DOHH2 (cell line): ENCODE results near the gene LAMA3.

Source experiments
- H3F3A ChIP-seq: fragments of 200-600 bp; sonication (generic), shearing (Covaris generic); 2 replicates; pipeline ENCODE4 v1.6.0; 2016; ENCODE audit warnings: antibody characterized with exemption, mild to moderate bottlenecking; ENCODE audit not compliant: control insufficient read depth, insufficient read depth
- H3K27ac ChIP-seq: fragments of 200-600 bp; sonication (generic); 2 replicates; pipeline ENCODE4 v1.5.1; 2014; ENCODE audit warnings: low read depth, mild to moderate bottlenecking, low read length, moderate library complexity
- H3K27me3 ChIP-seq: fragments of 200-600 bp; sonication (generic); 2 replicates; pipeline ENCODE4 v1.6.1; 2014; ENCODE audit warnings: mild to moderate bottlenecking, low read length, mixed read lengths; ENCODE audit not compliant: control insufficient read depth
- H3K36me3 ChIP-seq: fragments of 200-600 bp; sonication (generic); 2 replicates; pipeline ENCODE4 v1.6.1; 2014; ENCODE audit warnings: mild to moderate bottlenecking, low read length, moderate library complexity, mixed read lengths; ENCODE audit not compliant: control insufficient read depth
- H3K4me1 ChIP-seq: fragments of 200-600 bp; sonication (generic); 2 replicates; pipeline ENCODE4 v1.6.1; 2014; ENCODE audit warnings: mild to moderate bottlenecking, low read length, mixed read lengths; ENCODE audit not compliant: control insufficient read depth
- H3K4me2 ChIP-seq: fragments of 200-600 bp; sonication (generic); 2 replicates; pipeline ENCODE4 v1.6.0; 2014; ENCODE audit warnings: mild to moderate bottlenecking, low read length, moderate library complexity
- H3K4me3 ChIP-seq: fragments of 200-600 bp; sonication (generic); 2 replicates; pipeline ENCODE4 v1.5.1; 2014; ENCODE audit warnings: mild to moderate bottlenecking, low read length, mixed read lengths
- H3K79me2 ChIP-seq: fragments of 200-600 bp; sonication (generic); 2 replicates; pipeline ENCODE4 v1.6.1; 2014; ENCODE audit warnings: mild to moderate bottlenecking, low read length, mixed read lengths; ENCODE audit not compliant: control insufficient read depth
- H3K9me2 ChIP-seq: fragments of 200-600 bp; sonication (generic); replicated peaks from 2 replicates; pipeline ENCODE4 v1.6.1; 2014; ENCODE audit warnings: mild to moderate bottlenecking, low read length, mixed read lengths; ENCODE audit not compliant: control insufficient read depth
- H3K9me3 ChIP-seq: fragments of 200-600 bp; sonication (generic); 2 replicates; pipeline ENCODE4 v1.6.1; 2014; ENCODE audit warnings: antibody characterized with exemption, low read length, mixed read lengths; ENCODE audit not compliant: control insufficient read depth, insufficient read depth
- H4K20me1 ChIP-seq: fragments of 200-600 bp; sonication (generic); 2 replicates; pipeline ENCODE4 v1.6.0; 2014; ENCODE audit warnings: low read depth, mild to moderate bottlenecking, antibody characterized with exemption, low read length, moderate library complexity; ENCODE audit not compliant: control insufficient read depth, insufficient read depth
- EZH2phosphoT487 ChIP-seq: fragments of 200-600 bp; sonication (generic); IDR thresholded peaks from 2 replicates; pipeline ENCODE4 v1.6.1; 2017; ENCODE audit warnings: borderline replicate concordance, mild to moderate bottlenecking, antibody characterized with exemption, low read length, moderate library complexity, mixed read lengths
- TF ChIP-seq, protein P1 (sequence below): fragments of 200-600 bp; sonication (generic); IDR thresholded peaks from one replicate; pipeline ENCODE4 v1.5.1; 2014; ENCODE audit warnings: antibody characterized with exemption, mild to moderate bottlenecking, low read depth, low read length; ENCODE audit not compliant: poor library complexity, severe bottlenecking

The LAMA3 gene

GRCh38 chr18:23932385-23933067, 243.3 kb downstream of the LAMA3 start:
- Histone ChIP-seq H3K27me3 (no peaks in the 10 kb centered on the region), H3K4me1 (peaks cover 20% of the 10 kb centered on the region), H3K4me2 (no peak overlapping the region), H3K79me2 (no peaks in the 10 kb centered on the region), H3K9me2 (no peaks in the 10 kb centered on the region), H3K4me3 (no peak overlapping the region), H3K27ac (no peak overlapping the region), H3K36me3 (no peaks in the 10 kb centered on the region), H3K9me3 (no peaks in the 10 kb centered on the region), H4K20me1 (no peaks in the 10 kb centered on the region), H3F3A (no peaks in the 10 kb centered on the region)
- TF ChIP-seq, protein P1, sequence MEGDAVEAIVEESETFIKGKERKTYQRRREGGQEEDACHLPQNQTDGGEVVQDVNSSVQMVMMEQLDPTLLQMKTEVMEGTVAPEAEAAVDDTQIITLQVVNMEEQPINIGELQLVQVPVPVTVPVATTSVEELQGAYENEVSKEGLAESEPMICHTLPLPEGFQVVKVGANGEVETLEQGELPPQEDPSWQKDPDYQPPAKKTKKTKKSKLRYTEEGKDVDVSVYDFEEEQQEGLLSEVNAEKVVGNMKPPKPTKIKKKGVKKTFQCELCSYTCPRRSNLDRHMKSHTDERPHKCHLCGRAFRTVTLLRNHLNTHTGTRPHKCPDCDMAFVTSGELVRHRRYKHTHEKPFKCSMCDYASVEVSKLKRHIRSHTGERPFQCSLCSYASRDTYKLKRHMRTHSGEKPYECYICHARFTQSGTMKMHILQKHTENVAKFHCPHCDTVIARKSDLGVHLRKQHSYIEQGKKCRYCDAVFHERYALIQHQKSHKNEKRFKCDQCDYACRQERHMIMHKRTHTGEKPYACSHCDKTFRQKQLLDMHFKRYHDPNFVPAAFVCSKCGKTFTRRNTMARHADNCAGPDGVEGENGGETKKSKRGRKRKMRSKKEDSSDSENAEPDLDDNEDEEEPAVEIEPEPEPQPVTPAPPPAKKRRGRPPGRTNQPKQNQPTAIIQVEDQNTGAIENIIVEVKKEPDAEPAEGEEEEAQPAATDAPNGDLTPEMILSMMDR: no peak
- no peak for TF ChIP-seq EZH2phosphoT487

DNA sequence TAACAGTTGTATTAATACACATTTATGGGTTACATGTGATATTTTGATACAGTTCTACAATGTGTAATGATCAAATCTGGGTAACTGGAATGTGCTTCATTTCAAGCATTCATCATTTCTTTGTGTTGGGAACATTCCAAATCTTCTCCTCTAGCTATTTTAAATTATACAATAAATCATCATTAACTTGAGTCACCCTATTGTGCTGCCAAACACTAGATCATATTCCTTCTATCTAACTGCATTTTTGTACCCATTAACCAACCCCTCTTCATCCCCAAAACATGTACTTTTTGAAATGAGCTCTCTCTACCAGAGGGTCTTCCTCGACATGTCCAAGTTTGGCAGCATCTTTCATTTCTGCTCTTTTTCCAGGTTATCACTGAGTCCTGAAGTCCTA, 244.2 kb downstream of the LAMA3 start:
- H3K36me3 ChIP-seq: no peaks in the 10 kb centered on the region
- no peak overlapping the region for H3K4me3 ChIP-seq
- peaks cover 20% of the 10 kb centered on the region for H3K4me1 ChIP-seq
- TF ChIP-seq, protein P1: no peak
- TF ChIP-seq EZH2phosphoT487: no peak
- H3K9me3 ChIP-seq: no peaks in the 10 kb centered on the region
- H3F3A ChIP-seq: no peaks in the 10 kb centered on the region
- no peaks in the 10 kb centered on the region for H4K20me1 ChIP-seq
- H3K79me2 ChIP-seq: no peaks in the 10 kb centered on the region
- H3K27ac ChIP-seq: no peak overlapping the region
- no peaks in the 10 kb centered on the region for H3K9me2 ChIP-seq
- no peak overlapping the region for H3K4me2 ChIP-seq
- H3K27me3 ChIP-seq: no peaks in the 10 kb centered on the region

DNA sequence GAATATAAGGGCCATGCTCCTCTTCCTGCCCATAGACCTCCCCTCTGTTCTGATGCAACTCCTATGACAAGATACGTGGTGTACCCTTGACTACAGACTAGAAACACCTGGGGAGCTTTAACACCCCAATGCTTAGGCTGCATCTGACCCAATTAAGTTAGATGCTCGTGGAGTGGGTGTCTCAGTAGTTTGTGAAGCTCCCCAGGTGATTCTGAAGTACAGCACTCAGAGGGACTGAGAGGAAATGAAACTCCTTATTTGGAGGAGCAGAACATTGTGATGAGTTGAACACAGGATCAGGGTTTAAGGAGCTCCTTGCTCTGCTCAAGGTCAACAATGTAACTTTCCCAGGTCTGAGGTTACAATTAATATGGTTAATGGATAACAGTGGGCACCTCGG, 245.0 kb downstream of the LAMA3 start:
- H3K4me3 ChIP-seq: no peak overlapping the region

More for the DNA sequence above, 245.0 kb downstream of the LAMA3 start:
- Histone ChIP-seq H3K27me3 (no peaks in the 10 kb centered on the region), H3K4me2 (no peak overlapping the region), H3K36me3 (no peaks in the 10 kb centered on the region), H3K79me2 (no peaks in the 10 kb centered on the region), H3K4me1 (peaks cover 20% of the 10 kb centered on the region), H3K9me2 (no peaks in the 10 kb centered on the region), H3K9me3 (no peaks in the 10 kb centered on the region), H4K20me1 (no peaks in the 10 kb centered on the region), H3K27ac (no peak overlapping the region), H3F3A (no peaks in the 10 kb centered on the region)
- no peak for TF ChIP-seq EZH2phosphoT487
- TF ChIP-seq, protein P1: no peak
